ENCODE results near the gene RNF214.

DNA sequence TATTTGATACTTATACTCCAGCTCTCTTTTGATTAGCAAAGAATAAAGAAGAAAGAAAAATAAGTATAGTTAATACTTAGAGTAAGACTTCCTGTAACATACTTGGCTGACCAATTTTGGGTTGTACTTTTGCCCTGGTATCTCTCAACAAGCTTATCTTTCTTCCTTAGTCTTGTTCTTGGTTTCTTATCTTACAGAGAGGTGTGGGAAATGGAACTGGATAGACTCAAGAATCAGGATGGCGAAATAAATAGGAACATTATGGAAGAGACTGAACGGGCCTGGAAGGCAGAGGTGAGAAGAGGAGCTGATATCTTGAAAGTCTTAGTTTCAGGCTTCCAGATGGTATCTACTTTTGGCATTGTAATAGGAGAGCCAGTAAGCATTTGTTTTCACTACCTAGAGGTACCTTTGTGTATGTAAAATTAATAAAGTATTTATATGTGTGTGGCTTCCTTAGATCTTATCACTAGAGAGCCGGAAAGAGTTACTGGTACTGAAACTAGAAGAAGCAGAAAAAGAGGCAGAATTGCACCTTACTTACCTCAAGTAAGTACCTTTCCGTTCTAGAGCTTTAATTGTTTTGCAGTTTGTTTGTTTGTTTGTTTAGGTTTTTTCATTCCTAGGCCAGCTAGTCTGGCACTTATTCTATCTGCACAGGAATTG lies 47.4 kb downstream of the RNF214 start:
- TF ChIP-seq POLR2AphosphoS5 (IDR thresholded peaks at IDR 0.05) = no peak
- TF ChIP-seq, protein P1, sequence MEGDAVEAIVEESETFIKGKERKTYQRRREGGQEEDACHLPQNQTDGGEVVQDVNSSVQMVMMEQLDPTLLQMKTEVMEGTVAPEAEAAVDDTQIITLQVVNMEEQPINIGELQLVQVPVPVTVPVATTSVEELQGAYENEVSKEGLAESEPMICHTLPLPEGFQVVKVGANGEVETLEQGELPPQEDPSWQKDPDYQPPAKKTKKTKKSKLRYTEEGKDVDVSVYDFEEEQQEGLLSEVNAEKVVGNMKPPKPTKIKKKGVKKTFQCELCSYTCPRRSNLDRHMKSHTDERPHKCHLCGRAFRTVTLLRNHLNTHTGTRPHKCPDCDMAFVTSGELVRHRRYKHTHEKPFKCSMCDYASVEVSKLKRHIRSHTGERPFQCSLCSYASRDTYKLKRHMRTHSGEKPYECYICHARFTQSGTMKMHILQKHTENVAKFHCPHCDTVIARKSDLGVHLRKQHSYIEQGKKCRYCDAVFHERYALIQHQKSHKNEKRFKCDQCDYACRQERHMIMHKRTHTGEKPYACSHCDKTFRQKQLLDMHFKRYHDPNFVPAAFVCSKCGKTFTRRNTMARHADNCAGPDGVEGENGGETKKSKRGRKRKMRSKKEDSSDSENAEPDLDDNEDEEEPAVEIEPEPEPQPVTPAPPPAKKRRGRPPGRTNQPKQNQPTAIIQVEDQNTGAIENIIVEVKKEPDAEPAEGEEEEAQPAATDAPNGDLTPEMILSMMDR (IDR thresholded peaks at IDR 0.05) = no peak
